Activated T-cell treated with anti-CD3 and anti-CD28 coated beads, Interleukin-2, amount 50 U/mL, for 1 hour (primary cell): ENCODE results near the gene TTC9.

ENCODE experiments used
- DNase-seq: peaks from one replicate; pipeline ENCODE4 v3.0.0-alpha.2; 2020

Gene TTC9

DNA sequence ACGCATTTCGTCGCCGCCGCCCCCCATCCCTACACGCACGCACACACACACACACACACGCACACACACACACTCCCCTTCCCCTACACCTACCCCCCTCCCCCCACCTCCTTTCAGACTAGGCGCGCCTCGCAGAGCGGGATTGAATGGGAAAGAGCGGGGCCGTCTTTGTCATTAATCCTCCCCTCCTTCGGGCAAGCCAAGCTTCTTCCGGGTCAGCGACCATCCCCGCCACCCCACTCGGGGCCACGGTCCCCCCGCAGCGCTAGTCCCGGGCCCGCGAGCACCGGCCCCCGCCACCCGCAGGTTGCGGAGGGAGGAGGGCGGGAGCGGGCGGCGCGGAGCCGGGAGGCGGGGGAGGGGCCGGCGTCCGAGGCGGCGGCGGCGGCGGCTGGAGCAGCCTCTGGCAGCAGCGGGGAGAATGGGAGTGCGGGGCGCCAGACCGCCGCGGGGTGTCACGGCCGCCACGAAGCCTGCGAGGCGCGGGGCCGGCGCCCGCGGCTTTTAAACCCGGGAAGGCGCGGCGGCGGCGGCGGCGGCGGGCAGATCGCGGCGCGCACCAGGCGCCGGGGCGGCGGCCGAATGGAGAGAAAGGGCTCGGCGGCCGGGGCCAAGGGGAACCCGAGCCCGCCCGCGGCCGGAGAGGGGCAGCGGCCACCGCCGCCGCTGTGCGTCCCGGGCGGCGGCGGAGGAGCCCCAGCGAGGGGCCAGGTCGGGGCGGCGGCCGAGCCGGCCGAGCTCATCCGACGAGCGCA lies at the start of gene TTC9:
Gene TTC9, plus strand, starts transcription at position 369 of the 755 bp plus-strand sequence. Its CDS starts 214 bp downstream, at position 583.
- DNase-seq = peak; percentile 55

DNA sequence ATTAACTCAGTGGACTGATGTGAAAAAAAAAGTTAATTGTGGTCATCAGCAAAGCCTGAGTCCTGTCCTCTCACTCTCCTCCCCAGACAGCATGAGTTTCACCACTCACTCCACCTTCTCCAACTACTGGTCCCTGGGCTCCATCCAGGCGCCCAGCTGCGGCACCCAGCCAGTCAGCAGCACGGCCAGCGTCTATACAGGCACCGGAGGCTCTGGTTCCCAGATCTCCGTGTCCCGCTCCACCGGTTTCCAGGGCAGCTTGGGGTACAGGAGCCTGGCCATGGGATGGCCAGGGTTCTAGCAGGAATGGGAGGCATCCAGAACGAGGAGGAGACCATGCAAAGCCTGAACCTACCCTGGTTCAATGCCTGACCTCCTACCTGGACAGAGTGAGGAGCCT lies 47.3 kb upstream of the TTC9 start:
- no peak for DNase-seq

DNA sequence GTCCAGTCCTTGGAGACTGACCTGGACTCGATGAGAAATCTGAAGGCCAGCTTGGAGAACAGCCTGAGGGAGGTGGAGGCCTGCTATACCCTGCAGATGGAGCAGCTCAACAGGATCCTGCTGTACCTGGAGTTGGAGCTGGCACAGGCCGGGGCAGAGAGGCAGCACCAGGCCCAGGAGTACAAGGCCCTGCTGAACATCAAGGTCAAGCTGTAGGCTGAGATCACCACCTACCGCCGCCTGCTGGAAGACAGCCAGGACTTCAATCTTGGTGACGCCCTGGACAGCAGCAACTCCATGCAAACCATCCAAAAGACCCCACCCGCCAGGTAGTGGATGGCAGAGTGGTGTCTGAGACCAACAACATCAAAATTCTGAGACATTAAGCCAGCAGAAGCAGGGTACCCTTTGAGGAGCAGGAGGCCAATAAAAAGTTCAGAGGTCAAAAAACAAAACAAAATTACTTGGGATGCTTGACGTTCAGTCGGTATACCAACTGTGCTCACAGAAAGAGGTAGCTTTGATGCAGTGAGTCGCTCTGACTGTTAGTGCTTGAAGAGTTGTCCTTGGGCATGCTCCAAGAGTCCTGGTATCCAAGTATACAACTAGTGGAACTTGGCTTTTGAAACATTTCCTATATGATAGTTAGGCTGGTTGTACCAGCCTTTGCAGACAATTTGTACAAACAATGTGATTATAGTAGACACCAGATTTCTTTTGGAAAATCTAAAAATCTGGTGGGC lies 46.1 kb upstream of the TTC9 start:
- no peak for DNase-seq

DNA sequence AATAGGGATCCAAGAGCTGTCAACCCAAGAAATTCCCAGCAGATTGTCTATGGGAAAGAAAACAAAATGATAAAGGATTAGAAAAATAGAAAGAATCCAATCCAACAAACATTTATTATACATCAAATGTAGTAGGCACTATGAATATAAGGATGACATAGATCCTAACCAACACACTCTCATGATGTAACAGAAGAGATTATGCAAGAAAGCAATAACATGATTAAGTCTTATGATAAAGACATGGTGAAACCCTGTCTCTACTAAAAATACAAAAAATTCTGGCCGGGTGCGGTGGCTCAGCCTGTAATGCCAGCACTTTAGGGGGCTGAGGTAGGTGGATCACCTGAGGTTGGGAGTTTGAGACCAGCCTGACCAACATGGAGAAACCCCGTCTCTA lies 44.0 kb upstream of the TTC9 start:
- no peak for DNase-seq

DNA sequence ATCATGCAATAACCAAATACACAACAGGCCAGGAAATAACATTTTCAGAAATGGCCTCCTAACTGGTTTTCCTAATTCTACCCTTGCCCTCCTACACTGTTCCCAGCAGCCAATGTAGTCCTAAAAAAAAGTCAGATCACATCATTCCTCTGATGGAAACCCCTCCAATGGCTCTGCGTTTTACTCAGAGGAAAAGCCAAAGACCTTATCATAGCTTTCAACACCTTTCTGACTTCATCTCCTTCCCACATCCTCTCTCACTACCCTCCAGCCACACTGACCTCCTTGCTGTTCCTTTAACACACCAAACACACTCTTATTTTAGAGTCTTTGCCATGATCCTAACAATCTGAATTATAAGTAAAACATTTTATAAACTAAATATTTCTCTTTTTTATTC lies 42.4 kb upstream of the TTC9 start:
- no peak for DNase-seq

DNA sequence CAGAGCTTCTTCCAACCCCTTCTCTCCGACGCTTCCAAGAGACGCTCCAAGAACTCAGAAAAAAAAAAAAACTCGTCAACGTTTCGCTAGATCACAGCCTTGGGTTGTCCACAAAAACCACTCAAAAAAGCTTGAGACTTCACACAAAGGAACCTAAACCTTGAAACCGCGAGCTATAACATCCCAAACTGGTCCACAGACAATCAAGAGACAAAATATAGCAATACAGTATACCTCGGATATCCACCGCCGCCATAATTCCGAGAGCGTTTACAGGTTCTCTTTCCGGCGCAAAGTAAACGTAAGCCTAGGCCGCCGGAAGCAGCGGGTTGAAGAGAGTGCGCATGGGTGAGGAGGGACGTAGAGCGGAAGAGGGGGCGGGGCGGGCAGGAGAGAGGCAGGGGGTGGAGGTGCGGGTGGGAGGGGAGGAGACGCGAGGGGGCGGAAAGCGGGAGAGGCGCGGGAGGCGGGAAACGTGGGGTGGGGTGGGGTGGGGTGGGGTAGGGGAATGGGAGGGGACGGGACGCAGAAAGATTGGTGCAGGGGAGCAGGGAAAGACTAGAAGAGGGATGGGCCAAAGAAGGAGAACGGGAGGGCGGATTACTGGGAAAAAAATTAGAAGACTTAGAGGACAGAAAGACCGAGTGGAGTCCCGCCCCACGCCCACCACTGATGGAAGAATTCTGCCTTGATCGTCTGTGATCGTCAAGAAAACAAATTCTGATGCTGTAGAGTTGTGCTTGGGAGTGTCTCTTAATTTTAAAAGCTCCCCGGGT lies 41.1 kb upstream of the TTC9 start, which contains the start of gene MED6:
Gene MED6, minus strand, starts transcription at position 274 of the 776 bp plus-strand sequence. Its CDS starts 18 bp downstream, at position 256.
- DNase-seq = peak; percentile 83

DNA sequence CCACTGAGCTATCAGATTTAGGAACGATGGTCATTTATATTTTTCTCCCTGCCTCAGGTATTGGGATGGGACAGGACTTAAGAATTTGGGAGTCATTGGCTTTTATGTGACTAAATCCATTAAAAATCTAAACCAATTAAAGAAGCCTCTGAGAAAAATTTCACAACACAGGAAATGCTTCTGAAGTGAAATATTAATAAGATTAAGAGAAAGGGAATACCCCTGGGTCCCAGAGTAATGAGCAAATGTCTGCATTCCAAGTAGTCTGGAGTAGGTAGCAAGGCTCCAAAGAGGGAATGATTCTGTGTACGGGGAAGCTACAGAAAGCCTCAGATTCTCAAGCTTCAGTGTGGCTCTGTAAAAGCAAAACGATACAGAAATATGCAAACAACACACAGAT lies 40.6 kb upstream of the TTC9 start:
- DNase-seq = no peak

DNA sequence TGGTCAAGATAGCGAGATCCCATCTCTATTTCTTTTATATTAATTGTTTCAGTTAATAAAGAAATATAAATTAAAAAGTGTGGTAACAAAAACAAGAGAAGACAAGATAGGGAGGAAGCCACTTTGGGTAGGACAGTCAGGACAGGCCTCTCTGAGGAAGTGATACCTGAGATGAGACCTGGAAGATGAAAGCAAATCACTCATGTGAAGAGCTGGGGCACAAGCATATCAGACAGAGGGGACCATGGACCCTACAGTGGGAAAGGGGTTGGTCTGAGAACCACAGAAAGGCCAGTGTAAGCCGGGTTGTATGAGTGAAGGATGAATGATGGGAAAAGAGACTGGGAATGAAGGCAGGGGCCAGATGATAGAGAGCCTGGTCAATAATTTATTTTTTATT lies 39.5 kb upstream of the TTC9 start:
- DNase-seq = no peak

DNA sequence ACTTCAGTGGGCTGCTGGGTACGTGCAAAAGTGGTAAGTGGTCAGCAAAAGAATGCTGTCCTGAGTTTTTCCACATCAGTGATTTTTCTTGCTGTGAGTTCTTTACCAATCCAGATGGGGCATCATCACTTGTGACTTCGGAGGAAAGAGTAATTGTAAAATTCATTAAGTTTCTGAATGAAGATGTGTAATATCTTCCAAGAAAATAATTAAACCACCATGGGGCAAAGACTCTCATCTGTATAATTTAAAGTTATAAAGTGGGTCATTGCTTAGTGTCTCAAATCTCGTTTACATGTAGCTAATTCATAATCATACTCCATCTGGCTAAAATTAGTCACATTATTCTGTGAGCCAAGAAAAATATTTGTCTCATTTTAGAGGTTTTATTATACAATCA lies 30.5 kb upstream of the TTC9 start:
- no peak for DNase-seq

DNA sequence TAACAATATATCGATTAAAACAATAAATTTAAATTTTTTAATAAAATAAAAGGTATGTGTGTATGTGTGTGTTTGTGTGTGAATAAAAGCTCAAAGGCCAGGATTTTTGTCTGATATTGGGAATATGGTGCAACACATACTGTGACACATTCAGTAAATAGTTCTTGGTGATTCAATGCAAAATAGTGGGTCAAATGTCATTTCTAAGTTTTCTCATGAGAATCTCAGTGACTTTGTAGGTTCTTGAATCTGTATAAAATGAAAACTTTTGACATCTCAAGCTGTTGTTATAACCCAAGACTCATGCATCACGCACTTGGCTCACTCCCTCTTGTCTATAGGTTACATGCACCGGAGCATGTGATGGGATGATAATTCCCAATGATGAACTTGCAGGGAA lies 25.1 kb upstream of the TTC9 start:
- DNase-seq = no peak

DNA sequence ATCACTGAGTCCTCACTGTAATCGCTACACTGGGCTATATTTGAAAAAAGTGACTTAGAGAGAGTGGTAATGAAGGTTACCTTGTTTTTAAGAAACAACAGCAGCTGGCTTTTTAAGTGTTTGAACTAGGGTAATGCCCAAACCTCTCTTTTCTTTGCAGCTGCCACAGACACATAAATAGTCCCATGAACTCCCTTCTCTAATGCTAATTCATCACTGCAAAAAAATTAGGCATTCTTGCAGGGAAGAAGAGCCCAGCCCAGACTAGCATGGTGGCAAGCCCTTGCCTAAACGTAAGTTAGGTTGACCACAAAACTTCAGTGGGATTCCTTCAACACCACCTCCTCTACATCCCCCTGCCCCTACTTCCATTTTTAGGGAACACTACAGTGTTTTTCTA lies 23.4 kb upstream of the TTC9 start:
- no peak for DNase-seq

DNA sequence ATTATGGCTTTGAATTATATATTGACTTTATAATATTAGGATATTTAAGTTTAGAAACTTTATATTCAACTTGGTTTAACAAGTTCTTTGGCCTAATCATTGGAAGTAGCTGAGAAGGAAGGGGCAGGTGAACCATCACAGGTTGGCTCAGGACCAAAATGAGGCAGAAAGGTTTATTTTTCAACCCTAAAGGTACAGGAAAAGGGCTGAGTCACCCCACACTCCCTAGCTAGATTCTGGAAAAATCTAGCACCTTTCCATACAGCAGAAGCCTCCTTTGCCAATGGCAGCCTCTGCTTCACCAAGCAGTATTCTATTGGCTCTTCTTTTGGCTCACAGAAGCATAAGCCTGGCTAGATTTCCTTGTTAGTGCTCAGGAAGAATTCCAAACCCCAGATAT lies 22.0 kb upstream of the TTC9 start:
- no peak for DNase-seq

DNA sequence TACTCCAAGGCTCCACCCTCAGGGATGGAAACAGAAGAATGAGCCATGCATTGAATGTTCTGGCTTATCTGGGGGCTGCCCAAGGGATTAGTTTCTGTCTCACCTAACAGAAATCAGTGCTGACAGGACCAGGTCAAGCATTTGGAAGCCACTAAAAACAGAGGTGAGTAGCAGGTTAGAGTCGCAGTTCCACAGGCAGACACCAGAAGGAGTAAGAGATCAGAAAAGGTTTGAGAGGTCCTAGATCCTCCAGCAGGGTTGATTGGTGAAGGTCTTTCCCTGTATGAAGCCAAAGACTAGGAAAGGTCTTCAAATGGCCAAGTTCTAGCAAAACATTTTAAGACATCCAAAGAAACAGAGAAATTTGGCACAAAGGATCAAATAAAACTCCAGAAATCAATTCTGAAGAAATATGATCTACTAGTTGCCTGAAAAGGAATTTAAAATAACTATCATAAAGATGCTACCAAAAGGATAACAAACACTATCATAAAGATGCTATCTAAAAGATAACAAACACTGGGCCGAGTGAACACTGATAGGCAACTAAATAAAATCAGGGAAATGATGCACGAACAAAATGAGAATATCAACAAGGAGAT lies 19.5 kb upstream of the TTC9 start:
- DNase-seq = peak; percentile 39

DNA sequence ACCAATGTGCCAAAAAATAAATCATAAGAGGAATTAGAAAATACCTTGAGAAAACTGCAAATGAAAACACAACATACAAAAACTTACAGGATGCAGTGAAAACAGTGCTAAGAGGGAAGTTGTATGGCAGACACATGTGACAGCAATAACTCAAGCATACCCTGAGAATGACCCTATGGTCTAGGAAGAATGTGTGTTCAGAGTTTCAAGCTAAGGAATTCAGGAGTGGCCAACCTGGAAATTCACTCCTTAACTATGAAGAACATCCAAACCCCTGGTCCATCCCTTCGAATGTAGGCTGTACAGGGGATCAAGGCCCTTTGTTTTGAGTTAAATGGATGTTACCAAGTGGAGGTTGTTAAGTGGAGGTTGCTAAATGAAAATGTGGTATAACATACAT lies 16.7 kb upstream of the TTC9 start:
- no peak for DNase-seq

DNA sequence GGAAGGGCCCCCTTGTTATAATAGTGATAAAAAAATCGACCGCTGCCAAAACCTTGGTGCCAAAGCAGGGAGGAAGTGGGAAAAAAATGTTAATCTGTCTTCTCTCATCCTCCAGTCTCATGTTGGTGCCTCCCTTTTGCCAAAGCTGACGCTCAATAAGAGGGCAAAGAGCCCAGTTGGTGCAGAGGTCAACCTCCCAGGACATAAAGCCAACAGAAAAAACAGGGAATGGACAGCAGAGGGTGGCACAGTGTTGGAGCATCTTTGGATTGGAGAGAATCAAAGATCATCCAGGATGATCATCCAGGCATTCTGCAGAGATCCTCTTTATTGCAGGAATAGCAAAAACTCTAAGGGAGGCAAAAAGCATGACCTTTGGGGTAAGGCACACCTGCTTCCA lies 9.8 kb upstream of the TTC9 start:
- DNase-seq = no peak

DNA sequence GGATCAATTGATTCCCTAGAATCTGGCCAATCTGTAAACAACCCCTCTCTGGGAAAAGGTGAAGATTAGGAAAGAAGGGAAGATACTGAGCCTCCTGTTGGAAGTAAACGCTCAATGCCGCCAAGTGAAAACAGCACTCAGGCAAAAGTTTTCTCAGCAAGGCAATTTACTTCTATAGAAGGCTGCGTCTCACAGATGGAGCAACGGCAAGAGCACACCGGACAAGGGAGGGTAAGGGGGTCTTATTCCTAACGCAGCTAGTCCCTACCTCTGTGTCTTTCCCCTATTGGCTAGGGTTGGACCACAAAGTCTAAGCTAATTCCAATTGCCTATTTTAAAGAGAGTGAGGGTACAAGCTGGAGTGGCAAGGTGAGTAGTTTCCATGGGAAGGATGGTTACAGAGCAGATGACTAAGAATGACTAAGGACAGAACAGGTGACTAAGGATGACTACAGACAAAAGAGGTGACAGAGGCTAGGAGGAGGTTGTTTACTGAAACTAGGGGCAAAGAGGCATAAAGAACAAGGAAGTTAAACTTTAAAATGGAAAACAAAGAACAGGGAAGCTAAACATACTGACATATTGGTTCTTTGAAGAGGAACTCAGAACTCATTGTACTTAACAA lies 5.6 kb upstream of the TTC9 start:
- DNase-seq = no peak

DNA sequence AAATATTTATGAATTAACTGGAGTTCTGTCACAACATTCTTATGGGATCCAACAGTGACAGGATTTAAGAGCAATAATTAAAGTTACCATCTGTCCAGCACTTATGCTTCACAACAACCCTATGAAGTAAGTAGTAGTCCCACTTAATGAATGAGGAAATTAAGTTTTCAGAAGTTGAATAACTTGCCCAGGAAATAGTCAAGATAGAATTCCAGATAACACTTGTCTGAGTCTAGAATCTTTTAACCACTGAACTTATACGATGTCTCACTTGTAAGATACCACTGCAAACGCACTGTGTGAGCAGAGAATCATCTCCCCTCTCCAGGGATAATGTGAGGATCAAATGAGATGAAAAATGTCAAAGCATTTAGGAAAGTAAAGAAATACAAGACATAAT lies 3.3 kb upstream of the TTC9 start:
- no peak for DNase-seq

DNA sequence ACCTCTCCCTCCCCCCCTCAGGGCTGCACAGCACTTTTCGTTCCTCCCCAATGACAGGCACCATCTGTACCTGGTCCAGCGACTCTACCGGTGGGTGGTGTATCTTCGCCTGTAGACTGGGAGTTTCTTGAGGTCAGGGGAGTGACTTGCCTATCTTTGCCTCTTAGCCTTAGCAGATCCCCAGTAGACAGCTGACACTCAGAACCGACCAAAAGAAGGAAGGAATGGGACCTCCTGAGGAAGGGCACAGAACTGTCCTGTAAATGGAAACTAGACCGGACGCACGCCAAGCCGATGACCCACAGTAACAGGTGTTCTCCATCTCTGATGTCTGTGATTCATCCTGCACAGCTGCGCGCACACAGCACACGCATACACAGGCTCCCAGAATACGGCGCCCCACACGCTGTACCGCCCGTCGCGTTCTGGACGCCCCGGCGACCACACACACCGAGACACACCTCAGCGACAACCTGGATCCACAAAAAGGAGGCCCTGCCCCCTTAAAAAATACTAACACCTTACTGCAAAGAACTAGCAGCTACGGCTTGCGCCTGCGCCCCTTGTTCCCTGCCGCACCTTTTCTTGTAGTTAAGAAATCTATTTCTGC lies 673 bp upstream of the TTC9 start:
- DNase-seq = peak; percentile 66

DNA sequence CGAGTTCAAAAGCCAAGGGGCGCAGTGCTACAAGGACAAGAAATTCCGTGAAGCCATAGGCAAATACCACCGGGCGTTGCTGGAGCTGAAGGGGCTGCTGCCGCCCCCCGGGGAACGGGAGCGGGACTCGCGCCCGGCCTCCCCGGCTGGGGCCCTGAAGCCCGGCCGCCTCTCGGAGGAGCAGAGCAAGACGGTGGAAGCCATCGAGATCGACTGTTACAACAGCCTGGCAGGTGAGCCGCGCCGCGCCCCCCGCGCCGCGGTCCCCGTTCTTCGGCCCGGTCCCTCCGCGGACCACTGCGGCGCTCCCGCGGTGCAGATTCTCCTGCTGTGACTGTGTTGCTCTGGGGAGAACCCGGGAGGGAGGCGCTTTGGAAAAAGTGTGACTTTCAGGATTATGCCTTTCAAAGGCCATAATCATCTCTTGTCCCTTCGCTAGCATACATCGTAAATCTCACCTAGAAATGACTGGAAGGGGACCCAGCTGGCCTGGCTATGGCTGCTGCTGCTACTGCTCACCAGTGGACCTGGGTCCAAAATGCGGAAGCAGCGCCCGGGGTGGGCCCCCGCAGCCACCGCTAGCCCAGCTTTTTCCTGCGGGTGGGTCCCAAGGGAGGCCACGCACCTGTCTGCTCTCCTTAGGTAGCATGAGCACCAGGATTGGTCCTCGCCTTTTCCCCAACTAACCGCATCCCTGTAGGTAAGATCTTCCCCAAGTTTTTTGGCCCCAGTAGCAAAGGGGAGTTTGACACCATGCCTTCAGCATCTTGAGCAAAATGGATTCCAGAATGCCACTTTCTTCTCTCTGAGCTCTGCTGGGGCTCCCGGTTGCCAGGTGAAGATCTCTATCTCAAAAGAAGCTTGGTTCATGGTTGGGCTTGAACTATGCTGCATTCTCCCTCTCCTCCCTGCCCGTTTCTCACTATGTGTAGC lies 853 bp downstream of the TTC9 start:
- peak; percentile 56 for DNase-seq

DNA sequence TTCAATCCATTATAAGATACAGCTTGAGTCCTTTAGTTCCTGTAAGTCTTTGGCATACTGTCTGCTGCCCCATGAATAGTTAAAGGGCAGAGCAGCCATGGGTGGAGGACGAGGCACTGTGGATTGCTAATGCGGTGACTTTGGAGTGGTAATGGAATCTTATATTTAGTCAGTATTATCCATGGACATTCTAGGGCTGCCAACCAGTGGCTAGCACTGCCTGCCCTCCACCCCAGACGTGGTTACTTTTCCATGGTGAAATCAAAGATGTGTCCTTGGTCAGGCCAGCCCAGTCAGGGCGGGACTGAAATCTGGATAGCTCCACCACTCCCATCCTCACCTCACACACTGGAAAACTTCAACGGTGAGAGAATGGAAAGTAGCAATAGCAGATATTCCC lies 2.3 kb downstream of the TTC9 start:
- no peak for DNase-seq

DNA sequence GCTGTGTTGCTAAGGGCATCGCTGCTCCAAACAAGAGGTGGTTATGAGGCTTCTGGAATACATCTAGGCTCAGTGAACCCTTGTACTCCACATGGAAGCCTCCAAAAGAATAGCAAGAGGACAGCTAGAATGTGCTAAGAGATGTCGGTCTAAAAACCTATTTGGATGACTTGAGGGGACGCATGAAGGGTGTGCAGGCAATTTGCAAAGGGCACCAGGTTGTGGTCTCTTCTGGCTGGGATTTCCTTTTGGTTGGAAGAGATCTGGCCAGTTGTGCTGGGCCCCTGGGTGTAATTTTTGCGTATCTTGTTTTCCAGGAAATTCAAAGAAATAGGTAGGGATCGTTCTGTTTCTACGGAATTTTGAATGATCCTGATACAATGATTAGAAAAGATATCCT lies 4.2 kb downstream of the TTC9 start:
- no peak for DNase-seq
